Kidney epithelial cell (primary cell): ENCODE results near the gene SFMBT2. TPM values are rescaled to one million over a fixed set of nuclear protein-coding genes. Genes with fewer than 3 reads are reported as not detected.

ENCODE experiments used
- DNase-seq: peaks from one replicate; pipeline ENCODE4 v3.0.0-alpha.2; 2010; ENCODE audit warnings: low read depth
- H3K27me3 ChIP-seq: 2 replicates; pipeline ENCODE4 v1.6.0; 2011; ENCODE audit warnings: low read length; ENCODE audit not compliant: control insufficient read depth, insufficient read depth
- H3K36me3 ChIP-seq: 2 replicates; pipeline ENCODE4 v1.5.1; 2011; ENCODE audit warnings: low read length; ENCODE audit not compliant: control insufficient read depth, insufficient read depth
- H3K4me3 ChIP-seq: 2 replicates; pipeline ENCODE4 v1.5.1; 2011; ENCODE audit warnings: low read depth, mild to moderate bottlenecking, control low read depth, low read length
- CTCF ChIP-seq: IDR thresholded peaks from 2 replicates; pipeline ENCODE4 v1.5.1; 2011; ENCODE audit warnings: mild to moderate bottlenecking, moderate library complexity, low read length, control low read depth, inconsistent platforms; ENCODE audit not compliant: insufficient read depth, poor library complexity, severe bottlenecking
- total RNA-seq: library from RNA; depleted of rRNA; stranded (reverse); fragments of >200 nt; gene quantifications from 2 replicates; pipeline ENCODE4 v1.2.3, GENCODE V29; 2015

The SFMBT2 gene
- total RNA-seq, 1 donor from 2014 or later: 3.1 TPM

- no peaks in the 10 kb centered on the region for H3K36me3 ChIP-seq
- H3K4me3 ChIP-seq: no peak overlapping the region
Measured at GRCh38 chr10:7359356-7359755, 51.5 kb downstream of the SFMBT2 start.

GRCh38 chr10:7357193-7357592 lies 53.6 kb downstream of the SFMBT2 start:
- no peak for TF ChIP-seq CTCF
- DNase-seq: no peak
- Histone ChIP-seq H3K4me3 (no peak overlapping the region), H3K36me3 (no peaks in the 10 kb centered on the region), H3K27me3 (no peaks in the 10 kb centered on the region)

More at GRCh38 chr10:7359356-7359755, 51.5 kb downstream of the SFMBT2 start:
- TF ChIP-seq CTCF: no peak
- no peaks in the 10 kb centered on the region for H3K27me3 ChIP-seq
- no peak for DNase-seq

- DNase-seq: peak; percentile 21
- Histone ChIP-seq H3K27me3 (no peaks in the 10 kb centered on the region), H3K36me3 (no peaks in the 10 kb centered on the region), H3K4me3 (no peak overlapping the region)
- TF ChIP-seq CTCF: no peak
Measured at GRCh38 chr10:7354330-7355047, 56.3 kb downstream of the SFMBT2 start.

GRCh38 chr10:7351894-7352293 lies 58.9 kb downstream of the SFMBT2 start:
- no peak for DNase-seq
- Histone ChIP-seq H3K4me3 (no peak overlapping the region), H3K27me3 (no peaks in the 10 kb centered on the region), H3K36me3 (no peaks in the 10 kb centered on the region)
- no peak for TF ChIP-seq CTCF

- no peak for TF ChIP-seq CTCF
- no peak overlapping the region for H3K4me3 ChIP-seq
- no peaks in the 10 kb centered on the region for H3K27me3 ChIP-seq
- DNase-seq: no peak
- H3K36me3 ChIP-seq: no peaks in the 10 kb centered on the region
Measured at GRCh38 chr10:7350541-7351195, 60.2 kb downstream of the SFMBT2 start.

- DNase-seq: no peak
- Histone ChIP-seq H3K4me3 (no peak overlapping the region), H3K36me3 (no peaks in the 10 kb centered on the region), H3K27me3 (no peaks in the 10 kb centered on the region)
- TF ChIP-seq CTCF: no peak
Measured at GRCh38 chr10:7345717-7346116, 65.1 kb downstream of the SFMBT2 start.
